ENCODE data around the gene CREB5. TPM values are rescaled to one million over a fixed set of nuclear protein-coding genes. Genes with fewer than 3 reads are reported as not detected.

The CREB5 gene
- total and polyA plus RNA-seq, 2 experiments from 2014 or later: 2.4 to 4.4 TPM

- H3K9me2 ChIP-seq (ENCODE audit: insufficient read depth): no peaks in the 10 kb centered on the region
These were observed 441.8 kb downstream of the CREB5 start for GRCh38 chr7:28853834-28854749.

More at GRCh38 chr7:28853834-28854749, 441.8 kb downstream of the CREB5 start:
- H3K4me2 ChIP-seq: peak overlapping the region; percentile 89
- no peaks in the 10 kb centered on the region for H4K20me1 ChIP-seq (replicated peaks; ENCODE audit: insufficient read depth)
- peak; percentile 98 for ATAC-seq
- Mint-ChIP-seq H3K4me1 (peaks cover 7% of the 10 kb centered on the region), H3K27ac (no peak overlapping the region), H3K4me3 (peak overlapping the region; percentile 84), H3K36me3 (ENCODE audit: low read depth) (no peaks in the 10 kb centered on the region), H3K9me3 (no peaks in the 10 kb centered on the region; the same call in 2 of the 3 replicates), H3K27me3 (ENCODE audit: insufficient read depth, low read depth, poor library complexity) (peaks cover 14% of the 10 kb centered on the region)
- TF ChIP-seq POLR2AphosphoS5 (IDR thresholded peaks at IDR 0.05; ENCODE audit: low read depth) (peak; percentile 36; the same call in 1 of the 2 replicates), CREB1 (CRISPR knock-in tag; IDR thresholded peaks at IDR 0.05; ENCODE audit: low read depth) (no peak), STAT1 (IDR thresholded peaks at IDR 0.05; ENCODE audit: unreplicated experiment) (no peak)
- TF ChIP-seq, protein P1, sequence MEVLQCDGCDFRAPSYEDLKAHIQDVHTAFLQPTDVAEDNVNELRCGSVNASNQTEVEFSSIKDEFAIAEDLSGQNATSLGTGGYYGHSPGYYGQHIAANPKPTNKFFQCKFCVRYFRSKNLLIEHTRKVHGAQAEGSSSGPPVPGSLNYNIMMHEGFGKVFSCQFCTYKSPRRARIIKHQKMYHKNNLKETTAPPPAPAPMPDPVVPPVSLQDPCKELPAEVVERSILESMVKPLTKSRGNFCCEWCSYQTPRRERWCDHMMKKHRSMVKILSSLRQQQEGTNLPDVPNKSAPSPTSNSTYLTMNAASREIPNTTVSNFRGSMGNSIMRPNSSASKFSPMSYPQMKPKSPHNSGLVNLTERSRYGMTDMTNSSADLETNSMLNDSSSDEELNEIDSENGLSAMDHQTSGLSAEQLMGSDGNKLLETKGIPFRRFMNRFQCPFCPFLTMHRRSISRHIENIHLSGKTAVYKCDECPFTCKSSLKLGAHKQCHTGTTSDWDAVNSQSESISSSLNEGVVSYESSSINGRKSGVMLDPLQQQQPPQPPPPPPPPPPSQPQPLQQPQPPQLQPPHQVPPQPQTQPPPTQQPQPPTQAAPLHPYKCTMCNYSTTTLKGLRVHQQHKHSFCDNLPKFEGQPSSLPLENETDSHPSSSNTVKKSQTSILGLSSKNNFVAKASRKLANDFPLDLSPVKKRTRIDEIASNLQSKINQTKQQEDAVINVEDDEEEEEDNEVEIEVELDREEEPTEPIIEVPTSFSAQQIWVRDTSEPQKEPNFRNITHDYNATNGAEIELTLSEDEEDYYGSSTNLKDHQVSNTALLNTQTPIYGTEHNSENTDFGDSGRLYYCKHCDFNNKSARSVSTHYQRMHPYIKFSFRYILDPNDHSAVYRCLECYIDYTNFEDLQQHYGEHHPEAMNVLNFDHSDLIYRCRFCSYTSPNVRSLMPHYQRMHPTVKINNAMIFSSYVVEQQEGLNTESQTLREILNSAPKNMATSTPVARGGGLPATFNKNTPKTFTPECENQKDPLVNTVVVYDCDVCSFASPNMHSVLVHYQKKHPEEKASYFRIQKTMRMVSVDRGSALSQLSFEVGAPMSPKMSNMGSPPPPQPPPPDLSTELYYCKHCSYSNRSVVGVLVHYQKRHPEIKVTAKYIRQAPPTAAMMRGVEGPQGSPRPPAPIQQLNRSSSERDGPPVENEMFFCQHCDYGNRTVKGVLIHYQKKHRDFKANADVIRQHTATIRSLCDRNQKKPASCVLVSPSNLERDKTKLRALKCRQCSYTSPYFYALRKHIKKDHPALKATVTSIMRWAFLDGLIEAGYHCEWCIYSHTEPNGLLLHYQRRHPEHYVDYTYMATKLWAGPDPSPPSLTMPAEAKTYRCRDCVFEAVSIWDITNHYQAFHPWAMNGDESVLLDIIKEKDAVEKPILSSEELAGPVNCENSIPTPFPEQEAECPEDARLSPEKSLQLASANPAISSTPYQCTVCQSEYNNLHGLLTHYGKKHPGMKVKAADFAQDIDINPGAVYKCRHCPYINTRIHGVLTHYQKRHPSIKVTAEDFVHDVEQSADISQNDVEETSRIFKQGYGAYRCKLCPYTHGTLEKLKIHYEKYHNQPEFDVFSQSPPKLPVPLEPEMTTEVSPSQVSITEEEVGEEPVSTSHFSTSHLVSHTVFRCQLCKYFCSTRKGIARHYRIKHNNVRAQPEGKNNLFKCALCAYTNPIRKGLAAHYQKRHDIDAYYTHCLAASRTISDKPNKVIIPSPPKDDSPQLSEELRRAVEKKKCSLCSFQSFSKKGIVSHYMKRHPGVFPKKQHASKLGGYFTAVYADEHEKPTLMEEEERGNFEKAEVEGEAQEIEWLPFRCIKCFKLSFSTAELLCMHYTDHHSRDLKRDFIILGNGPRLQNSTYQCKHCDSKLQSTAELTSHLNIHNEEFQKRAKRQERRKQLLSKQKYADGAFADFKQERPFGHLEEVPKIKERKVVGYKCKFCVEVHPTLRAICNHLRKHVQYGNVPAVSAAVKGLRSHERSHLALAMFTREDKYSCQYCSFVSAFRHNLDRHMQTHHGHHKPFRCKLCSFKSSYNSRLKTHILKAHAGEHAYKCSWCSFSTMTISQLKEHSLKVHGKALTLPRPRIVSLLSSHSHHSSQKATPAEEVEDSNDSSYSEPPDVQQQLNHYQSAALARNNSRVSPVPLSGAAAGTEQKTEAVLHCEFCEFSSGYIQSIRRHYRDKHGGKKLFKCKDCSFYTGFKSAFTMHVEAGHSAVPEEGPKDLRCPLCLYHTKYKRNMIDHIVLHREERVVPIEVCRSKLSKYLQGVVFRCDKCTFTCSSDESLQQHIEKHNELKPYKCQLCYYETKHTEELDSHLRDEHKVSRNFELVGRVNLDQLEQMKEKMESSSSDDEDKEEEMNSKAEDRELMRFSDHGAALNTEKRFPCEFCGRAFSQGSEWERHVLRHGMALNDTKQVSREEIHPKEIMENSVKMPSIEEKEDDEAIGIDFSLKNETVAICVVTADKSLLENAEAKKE (CRISPR knock-in tag; IDR thresholded peaks at IDR 0.05): 0 out of 2 replicates have a peak, but pooled peaks have one; percentile 32
- TF ChIP-seq, protein P2, sequence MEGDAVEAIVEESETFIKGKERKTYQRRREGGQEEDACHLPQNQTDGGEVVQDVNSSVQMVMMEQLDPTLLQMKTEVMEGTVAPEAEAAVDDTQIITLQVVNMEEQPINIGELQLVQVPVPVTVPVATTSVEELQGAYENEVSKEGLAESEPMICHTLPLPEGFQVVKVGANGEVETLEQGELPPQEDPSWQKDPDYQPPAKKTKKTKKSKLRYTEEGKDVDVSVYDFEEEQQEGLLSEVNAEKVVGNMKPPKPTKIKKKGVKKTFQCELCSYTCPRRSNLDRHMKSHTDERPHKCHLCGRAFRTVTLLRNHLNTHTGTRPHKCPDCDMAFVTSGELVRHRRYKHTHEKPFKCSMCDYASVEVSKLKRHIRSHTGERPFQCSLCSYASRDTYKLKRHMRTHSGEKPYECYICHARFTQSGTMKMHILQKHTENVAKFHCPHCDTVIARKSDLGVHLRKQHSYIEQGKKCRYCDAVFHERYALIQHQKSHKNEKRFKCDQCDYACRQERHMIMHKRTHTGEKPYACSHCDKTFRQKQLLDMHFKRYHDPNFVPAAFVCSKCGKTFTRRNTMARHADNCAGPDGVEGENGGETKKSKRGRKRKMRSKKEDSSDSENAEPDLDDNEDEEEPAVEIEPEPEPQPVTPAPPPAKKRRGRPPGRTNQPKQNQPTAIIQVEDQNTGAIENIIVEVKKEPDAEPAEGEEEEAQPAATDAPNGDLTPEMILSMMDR (conservative IDR thresholded peaks at IDR 0.05; ENCODE audit: low read depth in 2 of 2): peak; percentile 69 to 81
- H2AFZ ChIP-seq: peak overlapping the region; percentile 96
- H3K27ac ChIP-seq (ENCODE audit: low read depth): no peak overlapping the region
- H3K36me3 ChIP-seq (ENCODE audit: insufficient read depth): no peaks in the 10 kb centered on the region
- peak overlapping the region; percentile 81 for H3K4me3 ChIP-seq
- peak; percentile 89 for DNase-seq (ENCODE audit: low spot score)
- peaks cover 21% of the 10 kb centered on the region for H3K27me3 ChIP-seq (ENCODE audit: insufficient read depth)
- no peaks in the 10 kb centered on the region for H3K79me2 ChIP-seq (replicated peaks; ENCODE audit: insufficient read depth)
- no peaks in the 10 kb centered on the region for H3F3A ChIP-seq (replicated peaks; ENCODE audit: low read depth)
- H3K4me1 ChIP-seq (ENCODE audit: insufficient read depth): peaks cover 10% of the 10 kb centered on the region
